Measurements from ENCODE around the gene TRABD2B. TPM values are rescaled to one million over a fixed set of nuclear protein-coding genes. Genes with fewer than 3 reads are reported as not detected.
A peak's percentile ranks its signal among the peaks of the same experiment; 100 is the strongest.

Gene TRABD2B
- total RNA-seq, 1 donor from 2014 or later, result 0.92 TPM

DNA sequence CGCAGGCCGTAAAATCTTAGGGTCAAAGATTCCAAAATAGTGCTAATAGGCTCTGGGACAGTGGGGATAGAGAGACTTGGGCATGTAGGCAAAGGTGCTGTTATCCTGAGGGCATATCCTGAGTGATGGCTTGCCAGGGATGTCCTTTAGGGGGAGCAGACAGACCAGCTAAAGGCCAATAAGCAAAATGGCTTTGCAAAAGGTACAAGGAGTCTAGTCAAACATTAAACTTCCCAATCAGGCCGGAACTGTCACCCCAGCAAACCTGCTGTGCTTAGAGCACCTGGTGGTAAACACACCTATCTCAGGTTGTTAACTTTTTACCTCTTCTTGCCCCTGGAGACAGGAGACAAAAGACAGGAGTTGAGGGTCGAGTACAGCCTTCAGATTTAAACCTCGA lies 49.1 kb downstream of the TRABD2B start:
- peak; percentile 59 for TF ChIP-seq CTCF (IDR thresholded peaks at IDR 0.05; ENCODE audit: insufficient read depth, low read length, poor library complexity, severe bottlenecking)
- no peak for DNase-seq (ENCODE audit: low read depth)
- Histone ChIP-seq H3K4me3 (ENCODE audit: low read depth, low read length) (no peak overlapping the region), H3K27me3 (ENCODE audit: control insufficient read depth, insufficient read depth, low read length) (no peaks in the 10 kb centered on the region), H3K36me3 (ENCODE audit: control insufficient read depth, insufficient read depth, low read length) (no peaks in the 10 kb centered on the region)

DNA sequence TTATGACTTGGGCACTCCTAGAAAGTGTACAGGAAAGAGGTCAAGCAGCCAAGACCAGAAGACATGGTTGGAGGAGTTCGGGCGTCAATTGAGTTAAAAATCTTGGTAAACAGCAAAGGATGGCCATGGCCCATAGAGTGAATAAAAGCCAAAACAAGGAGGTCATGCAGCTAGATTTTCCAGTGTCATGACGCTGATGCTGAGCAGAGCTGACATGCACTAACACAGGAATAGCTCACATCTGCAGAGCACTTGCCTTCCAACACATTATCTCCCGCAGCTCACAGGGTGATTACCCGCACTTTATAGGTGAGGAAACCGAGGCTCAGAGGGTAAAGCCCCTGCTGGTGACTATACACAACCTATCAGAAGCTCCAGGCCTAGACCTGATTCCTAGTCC lies 49.7 kb downstream of the TRABD2B start:
- Histone ChIP-seq H3K36me3 (ENCODE audit: control insufficient read depth, insufficient read depth, low read length) (no peaks in the 10 kb centered on the region), H3K27me3 (ENCODE audit: control insufficient read depth, insufficient read depth, low read length) (no peaks in the 10 kb centered on the region), H3K4me3 (ENCODE audit: low read depth, low read length) (no peak overlapping the region)
- no peak for TF ChIP-seq CTCF (IDR thresholded peaks at IDR 0.05; ENCODE audit: insufficient read depth, low read length, poor library complexity, severe bottlenecking)
- DNase-seq (ENCODE audit: low read depth), result no peak

- H3K36me3 ChIP-seq (ENCODE audit: control insufficient read depth, insufficient read depth, low read length), result no peaks in the 10 kb centered on the region
- no peak for DNase-seq (ENCODE audit: low read depth)
- H3K27me3 ChIP-seq (ENCODE audit: control insufficient read depth, insufficient read depth, low read length), result no peaks in the 10 kb centered on the region
- no peak overlapping the region for H3K4me3 ChIP-seq (ENCODE audit: low read depth, low read length)
- no peak for TF ChIP-seq CTCF (IDR thresholded peaks at IDR 0.05; ENCODE audit: insufficient read depth, low read length, poor library complexity, severe bottlenecking)
Observed at GRCh38 chr1:47944561-47944960, 52.6 kb downstream of the TRABD2B start.

DNA sequence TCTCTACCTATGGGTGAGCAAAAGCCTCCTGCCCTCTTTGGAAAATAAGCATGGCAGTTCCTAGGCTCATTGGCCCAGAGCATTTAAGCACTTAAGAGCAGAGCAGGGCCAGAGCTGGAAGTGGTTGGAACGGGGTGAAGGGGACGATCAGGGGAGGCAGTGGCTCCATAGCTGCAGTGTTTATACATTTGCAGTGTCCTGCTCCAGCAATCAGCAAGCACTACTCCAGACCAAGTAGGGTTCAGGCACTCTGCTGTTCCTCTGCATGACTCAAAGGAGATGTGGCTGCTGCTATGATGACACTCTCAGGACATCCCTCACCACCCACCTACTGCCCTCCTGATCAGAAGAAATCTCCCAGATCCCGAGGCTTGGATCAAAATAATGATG lies 55.0 kb downstream of the TRABD2B start:
- Histone ChIP-seq H3K36me3 (ENCODE audit: control insufficient read depth, insufficient read depth, low read length) (no peaks in the 10 kb centered on the region), H3K27me3 (ENCODE audit: control insufficient read depth, insufficient read depth, low read length) (no peaks in the 10 kb centered on the region), H3K4me3 (ENCODE audit: low read depth, low read length) (no peak overlapping the region)
- no peak for TF ChIP-seq CTCF (IDR thresholded peaks at IDR 0.05; ENCODE audit: insufficient read depth, low read length, poor library complexity, severe bottlenecking)
- DNase-seq (ENCODE audit: low read depth), result peak; percentile 52

DNA sequence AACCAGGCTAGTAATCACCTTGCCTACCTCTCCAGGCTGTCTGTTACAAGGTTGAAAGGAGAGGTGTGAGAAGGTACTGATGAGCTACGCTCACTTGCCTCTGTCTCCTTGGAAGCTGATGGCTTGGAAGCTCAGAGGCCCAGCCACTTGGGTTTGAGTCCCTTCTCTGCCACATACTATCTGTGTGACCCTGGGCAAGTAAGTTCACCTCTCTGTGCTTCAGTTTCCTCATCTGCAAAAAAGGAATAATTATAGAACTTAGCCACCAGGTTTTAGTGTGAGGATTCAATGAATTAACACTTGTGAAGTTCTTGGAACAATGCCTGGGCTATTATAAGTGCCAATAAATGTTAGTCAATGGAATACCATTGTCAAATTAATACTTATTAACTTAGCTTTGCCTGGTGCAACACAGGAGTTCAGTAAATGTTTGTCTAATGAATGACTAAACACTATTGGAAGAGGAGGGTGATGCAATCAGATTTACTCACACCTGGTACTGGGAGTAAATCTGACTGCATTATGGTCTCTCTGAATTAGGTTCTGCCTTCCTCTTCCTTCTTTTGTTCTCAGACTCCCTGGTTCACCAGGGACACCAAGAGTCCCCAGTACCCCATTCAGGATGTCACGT lies 55.5 kb downstream of the TRABD2B start:
- no peaks in the 10 kb centered on the region for H3K27me3 ChIP-seq (ENCODE audit: control insufficient read depth, insufficient read depth, low read length)
- no peak for TF ChIP-seq CTCF (IDR thresholded peaks at IDR 0.05; ENCODE audit: insufficient read depth, low read length, poor library complexity, severe bottlenecking)
- H3K36me3 ChIP-seq (ENCODE audit: control insufficient read depth, insufficient read depth, low read length), result no peaks in the 10 kb centered on the region
- peak; percentile 91 for DNase-seq (ENCODE audit: low read depth)
- H3K4me3 ChIP-seq (ENCODE audit: low read depth, low read length), result no peak overlapping the region

- no peak for TF ChIP-seq CTCF (IDR thresholded peaks at IDR 0.05; ENCODE audit: insufficient read depth, low read length, poor library complexity, severe bottlenecking)
- H3K36me3 ChIP-seq (ENCODE audit: control insufficient read depth, insufficient read depth, low read length), result no peaks in the 10 kb centered on the region
- DNase-seq (ENCODE audit: low read depth), result no peak
- H3K27me3 ChIP-seq (ENCODE audit: control insufficient read depth, insufficient read depth, low read length), result no peaks in the 10 kb centered on the region
- no peak overlapping the region for H3K4me3 ChIP-seq (ENCODE audit: low read depth, low read length)
Observed at GRCh38 chr1:47940779-47941178, 56.4 kb downstream of the TRABD2B start.

Data from kidney epithelial cell (primary cell).